ENCODE data around the gene HIVEP3.

The HIVEP3 gene

DNA sequence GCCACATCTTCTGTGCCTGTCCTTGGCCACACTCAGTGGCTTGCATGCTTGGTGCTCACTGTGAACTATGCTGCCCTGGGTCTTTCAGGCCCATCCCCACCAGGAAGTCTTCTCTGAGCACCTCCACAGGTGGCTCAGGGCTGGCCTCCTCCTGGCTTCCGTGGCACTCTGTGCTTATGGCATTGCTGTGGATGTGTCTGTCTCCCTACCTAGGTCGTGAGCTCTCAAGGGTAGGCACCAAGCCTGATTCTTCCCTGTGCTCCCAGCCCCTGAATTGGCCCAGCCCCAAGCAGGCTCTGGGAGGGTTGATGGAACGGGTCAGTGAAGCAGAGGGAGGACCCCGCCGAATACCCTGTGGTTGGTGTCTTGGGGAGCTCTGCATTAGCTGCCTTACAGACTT lies 236.6 kb downstream of the HIVEP3 start:
- Histone ChIP-seq H2BK12ac (ENCODE audit: low read length) (no peak overlapping the region), H3K23ac (ENCODE audit: low read depth, low read length, poor library complexity) (no peak overlapping the region), H3K36me3 (replicated peaks in 1 of 2; ENCODE audit: control insufficient read depth in 2 of 2, insufficient read depth in 2 of 2, low read length in 2 of 2) (no peaks in the 10 kb centered on the region), H3K9me3 (replicated peaks in 1 of 2; ENCODE audit: control insufficient read depth in 2 of 2, insufficient read depth in 1 of 2, low read depth in 1 of 2, low read length in 2 of 2) (no peaks in the 10 kb centered on the region), H3K4ac (ENCODE audit: low read length) (no peak overlapping the region), H4K8ac (ENCODE audit: low read depth, low read length) (no peak overlapping the region), H2BK15ac (ENCODE audit: low read length) (no peak overlapping the region), H3K14ac (ENCODE audit: low read length) (no peak overlapping the region), H3K4me2 (ENCODE audit: insufficient read depth, low read length, poor library complexity, severe bottlenecking) (no peak overlapping the region), H3K79me1 (ENCODE audit: low read depth, low read length) (no peaks in the 10 kb centered on the region), H3K4me1 (ENCODE audit: control insufficient read depth in 2 of 2, insufficient read depth in 1 of 2, low read depth in 1 of 2, low read length in 2 of 2) (peaks cover 0 to 4% of the 10 kb centered on the region in 2 donors), H3K18ac (ENCODE audit: low read length) (peak overlapping the region; percentile 86), H2BK5ac (ENCODE audit: low read length) (no peak overlapping the region), H2BK120ac (ENCODE audit: low read depth, low read length) (no peak overlapping the region), H3K4me3 (ENCODE audit: low read length in 2 of 2) (no peak overlapping the region), H4K91ac (ENCODE audit: low read depth, low read length, poor library complexity) (no peak overlapping the region), H2AK5ac (ENCODE audit: low read depth, low read length) (peak overlapping the region; percentile 11), H2AFZ (ENCODE audit: low read length) (no peak overlapping the region), H3K9ac (ENCODE audit: low read depth, low read length, poor library complexity) (no peak overlapping the region), H3K27ac (replicated peaks; ENCODE audit: low read length) (no peak overlapping the region), H3K27me3 (ENCODE audit: control insufficient read depth in 3 of 3, insufficient read depth in 3 of 3, low read depth in 1 of 3, low read length in 3 of 3) (no peaks in the 10 kb centered on the region)
- DNase-seq (ENCODE audit: low spot score), result no peak
- no CpG with 5 or more reads among the region's 5 CpGs for WGBS, 2 donors (ENCODE audit: extremely low coverage in 2 of 2, insufficient read length in 2 of 2, insufficient replicate concordance in 1 of 2)

DNA sequence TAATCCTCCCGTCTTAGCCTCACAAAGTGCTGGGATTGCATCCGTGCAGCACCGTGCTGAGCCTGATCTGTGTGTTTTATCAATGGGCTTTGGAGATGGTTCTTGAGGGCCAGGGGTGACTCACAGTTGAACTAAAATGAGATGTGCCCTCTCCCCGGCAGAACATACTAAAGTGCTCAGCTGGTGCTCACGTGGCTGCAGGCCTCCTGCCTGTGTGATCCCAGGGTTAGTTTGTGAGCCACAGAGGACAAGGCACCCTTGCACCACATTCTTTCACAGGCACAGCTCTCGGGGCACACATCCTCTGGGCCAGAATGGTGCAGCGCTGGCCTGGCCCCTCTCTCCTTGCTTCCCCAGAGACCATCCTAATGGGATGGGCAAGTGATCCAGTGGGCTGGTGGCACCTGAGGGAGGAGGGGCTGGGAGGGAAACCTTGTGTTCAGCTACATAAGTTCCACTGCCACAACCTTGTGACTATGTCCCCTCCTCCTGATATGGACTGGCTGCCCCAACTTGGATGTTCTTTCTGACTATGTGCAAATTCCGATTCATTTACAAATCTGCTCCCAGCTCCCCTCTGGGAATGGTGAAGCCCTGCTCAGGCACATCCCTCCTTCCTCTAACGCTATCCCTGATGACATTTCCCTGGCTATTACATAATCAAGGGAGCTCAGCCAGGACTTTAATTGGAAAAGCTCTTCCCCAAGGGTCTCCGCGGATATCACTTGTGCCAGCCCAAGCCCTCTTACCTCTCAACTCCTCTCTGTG lies 237.2 kb downstream of the HIVEP3 start:
- Histone ChIP-seq H2BK12ac (ENCODE audit: low read length) (no peak overlapping the region), H2BK15ac (ENCODE audit: low read length) (no peak overlapping the region), H3K14ac (ENCODE audit: low read length) (no peak overlapping the region), H3K4me3 (ENCODE audit: low read length in 2 of 2) (no peak overlapping the region), H3K9me3 (replicated peaks in 1 of 2; ENCODE audit: control insufficient read depth in 2 of 2, insufficient read depth in 1 of 2, low read depth in 1 of 2, low read length in 2 of 2) (no peaks in the 10 kb centered on the region), H2AFZ (ENCODE audit: low read length) (no peak overlapping the region), H3K18ac (ENCODE audit: low read length) (no peak overlapping the region), H3K4me2 (ENCODE audit: insufficient read depth, low read length, poor library complexity, severe bottlenecking) (no peak overlapping the region), H4K8ac (ENCODE audit: low read depth, low read length) (no peak overlapping the region), H3K27ac (replicated peaks; ENCODE audit: low read length) (no peak overlapping the region), H3K23ac (ENCODE audit: low read depth, low read length, poor library complexity) (no peak overlapping the region), H3K27me3 (ENCODE audit: control insufficient read depth in 3 of 3, insufficient read depth in 3 of 3, low read depth in 1 of 3, low read length in 3 of 3) (no peaks in the 10 kb centered on the region), H4K91ac (ENCODE audit: low read depth, low read length, poor library complexity) (no peak overlapping the region), H2AK5ac (ENCODE audit: low read depth, low read length) (peak overlapping the region; percentile 31), H3K4me1 (ENCODE audit: control insufficient read depth in 2 of 2, insufficient read depth in 1 of 2, low read depth in 1 of 2, low read length in 2 of 2) (peaks cover 0 to 4% of the 10 kb centered on the region in 2 donors), H3K9ac (ENCODE audit: low read depth, low read length, poor library complexity) (no peak overlapping the region), H3K79me1 (ENCODE audit: low read depth, low read length) (no peaks in the 10 kb centered on the region), H2BK5ac (ENCODE audit: low read length) (no peak overlapping the region), H3K36me3 (replicated peaks in 1 of 2; ENCODE audit: control insufficient read depth in 2 of 2, insufficient read depth in 2 of 2, low read length in 2 of 2) (no peaks in the 10 kb centered on the region), H3K4ac (ENCODE audit: low read length) (no peak overlapping the region), H2BK120ac (ENCODE audit: low read depth, low read length) (no peak overlapping the region)
- WGBS, 2 donors (ENCODE audit: extremely low coverage in 2 of 2, insufficient read length in 2 of 2, insufficient replicate concordance in 1 of 2), result no CpG with 5 or more reads among the region's 11 CpGs
- DNase-seq (ENCODE audit: low spot score), result no peak

DNA sequence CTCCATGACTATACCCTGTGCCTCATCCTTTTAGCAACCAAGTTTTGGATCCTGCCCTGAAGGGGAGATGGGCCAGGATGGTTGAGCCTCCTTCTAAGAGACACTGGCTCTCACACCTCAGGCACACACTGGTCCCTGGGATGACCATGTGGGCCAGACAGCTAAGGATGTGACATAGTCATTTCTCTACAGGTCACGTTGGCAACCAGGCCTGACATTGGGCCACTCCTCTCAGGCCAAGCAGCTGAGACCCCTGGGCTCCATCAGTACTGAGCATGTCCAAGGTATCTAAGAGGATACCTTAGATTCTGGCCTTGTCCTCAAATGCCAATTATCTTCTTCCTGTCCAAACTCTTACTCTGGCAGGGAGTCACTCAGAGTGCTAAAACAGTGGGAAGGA lies 238.7 kb downstream of the HIVEP3 start:
- no peak overlapping the region for H4K8ac ChIP-seq (ENCODE audit: low read depth, low read length)
- no peak for DNase-seq (ENCODE audit: low spot score)
- H3K9ac ChIP-seq (ENCODE audit: low read depth, low read length, poor library complexity), result no peak overlapping the region
- H3K27ac ChIP-seq (replicated peaks; ENCODE audit: low read length), result no peak overlapping the region
- no peak overlapping the region for H2BK5ac ChIP-seq (ENCODE audit: low read length)
- no peak overlapping the region for H4K91ac ChIP-seq (ENCODE audit: low read depth, low read length, poor library complexity)
- no peak overlapping the region for H2BK15ac ChIP-seq (ENCODE audit: low read length)
- H3K4me2 ChIP-seq (ENCODE audit: insufficient read depth, low read length, poor library complexity, severe bottlenecking), result no peak overlapping the region
- H3K4me3 ChIP-seq (ENCODE audit: low read length in 2 of 2), result no peak overlapping the region
- H3K4me1 ChIP-seq (ENCODE audit: control insufficient read depth in 2 of 2, insufficient read depth in 1 of 2, low read depth in 1 of 2, low read length in 2 of 2), result peaks cover 0 to 4% of the 10 kb centered on the region in 2 donors
- no peak overlapping the region for H3K23ac ChIP-seq (ENCODE audit: low read depth, low read length, poor library complexity)
- no peak overlapping the region for H2BK120ac ChIP-seq (ENCODE audit: low read depth, low read length)
- H3K79me1 ChIP-seq (ENCODE audit: low read depth, low read length), result no peaks in the 10 kb centered on the region
- H3K4ac ChIP-seq (ENCODE audit: low read length), result no peak overlapping the region
- H3K18ac ChIP-seq (ENCODE audit: low read length), result no peak overlapping the region
- H2AK5ac ChIP-seq (ENCODE audit: low read depth, low read length), result no peak overlapping the region
- no peak overlapping the region for H2AFZ ChIP-seq (ENCODE audit: low read length)
- H3K36me3 ChIP-seq (replicated peaks in 1 of 2; ENCODE audit: control insufficient read depth in 2 of 2, insufficient read depth in 2 of 2, low read length in 2 of 2), result no peaks in the 10 kb centered on the region
- H3K14ac ChIP-seq (ENCODE audit: low read length), result no peak overlapping the region
- peaks cover 0 to 1% of the 10 kb centered on the region in 2 donors for H3K9me3 ChIP-seq (replicated peaks in 1 of 2; ENCODE audit: control insufficient read depth in 2 of 2, insufficient read depth in 1 of 2, low read depth in 1 of 2, low read length in 2 of 2)
- no peaks in the 10 kb centered on the region for H3K27me3 ChIP-seq (ENCODE audit: control insufficient read depth in 3 of 3, insufficient read depth in 3 of 3, low read depth in 1 of 3, low read length in 3 of 3)
- no peak overlapping the region for H2BK12ac ChIP-seq (ENCODE audit: low read length)
- WGBS, 2 donors (ENCODE audit: extremely low coverage in 2 of 2, insufficient read length in 2 of 2, insufficient replicate concordance in 1 of 2), result no CpG with 5 or more reads among the region's 1 CpG

DNA sequence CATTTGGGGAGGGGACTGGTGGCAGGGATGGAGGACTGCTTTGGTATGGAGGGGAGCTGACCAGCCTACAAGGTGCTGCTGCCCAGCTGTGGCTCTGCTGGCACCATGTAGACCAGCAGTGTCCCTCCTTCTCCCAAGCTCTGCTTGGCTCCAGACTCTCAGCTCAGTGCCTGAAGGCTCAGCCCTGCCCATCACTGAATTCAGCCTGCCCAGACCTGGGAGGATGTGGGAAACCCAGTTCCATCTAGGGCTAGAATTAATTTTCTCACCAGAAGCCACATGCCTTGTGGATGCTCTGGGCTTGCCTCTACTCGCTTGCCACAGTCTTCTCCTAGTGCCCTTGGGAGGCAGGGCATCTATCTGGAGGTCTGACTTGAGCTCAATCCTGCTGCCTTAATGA lies 239.2 kb downstream of the HIVEP3 start:
- Histone ChIP-seq H3K14ac (ENCODE audit: low read length) (no peak overlapping the region), H3K23ac (ENCODE audit: low read depth, low read length, poor library complexity) (no peak overlapping the region), H3K79me1 (ENCODE audit: low read depth, low read length) (no peaks in the 10 kb centered on the region), H2BK15ac (ENCODE audit: low read length) (no peak overlapping the region), H3K4me1 (ENCODE audit: control insufficient read depth in 2 of 2, insufficient read depth in 1 of 2, low read depth in 1 of 2, low read length in 2 of 2) (peaks cover 0 to 4% of the 10 kb centered on the region in 2 donors), H3K27me3 (ENCODE audit: control insufficient read depth in 3 of 3, insufficient read depth in 3 of 3, low read depth in 1 of 3, low read length in 3 of 3) (peaks cover 0 to 2% (median 0%) of the 10 kb centered on the region in 3 experiments), H3K4me2 (ENCODE audit: insufficient read depth, low read length, poor library complexity, severe bottlenecking) (no peak overlapping the region), H2AK5ac (ENCODE audit: low read depth, low read length) (no peak overlapping the region), H2AFZ (ENCODE audit: low read length) (no peak overlapping the region), H2BK5ac (ENCODE audit: low read length) (no peak overlapping the region), H3K27ac (replicated peaks; ENCODE audit: low read length) (no peak overlapping the region), H2BK12ac (ENCODE audit: low read length) (no peak overlapping the region), H3K9ac (ENCODE audit: low read depth, low read length, poor library complexity) (no peak overlapping the region), H4K91ac (ENCODE audit: low read depth, low read length, poor library complexity) (no peak overlapping the region), H3K9me3 (replicated peaks in 1 of 2; ENCODE audit: control insufficient read depth in 2 of 2, insufficient read depth in 1 of 2, low read depth in 1 of 2, low read length in 2 of 2) (peaks cover 0 to 1% of the 10 kb centered on the region in 2 donors), H4K8ac (ENCODE audit: low read depth, low read length) (no peak overlapping the region), H3K36me3 (replicated peaks in 1 of 2; ENCODE audit: control insufficient read depth in 2 of 2, insufficient read depth in 2 of 2, low read length in 2 of 2) (no peaks in the 10 kb centered on the region), H3K4ac (ENCODE audit: low read length) (no peak overlapping the region), H2BK120ac (ENCODE audit: low read depth, low read length) (no peak overlapping the region), H3K18ac (ENCODE audit: low read length) (no peak overlapping the region), H3K4me3 (ENCODE audit: low read length in 2 of 2) (no peak overlapping the region)
- no peak for DNase-seq (ENCODE audit: low spot score)
- WGBS, 2 donors (ENCODE audit: extremely low coverage in 2 of 2, insufficient read length in 2 of 2, insufficient replicate concordance in 1 of 2), result no CpG with 5 or more reads among the region's 1 CpG
